Measurements from ENCODE around the gene NDUFV1.
"Not testable (repeated sequence)": the region's sequence is repeated elsewhere in the genome, so short reads cannot be mapped to it uniquely, and the experiment has no call there.

Gene NDUFV1

DNA sequence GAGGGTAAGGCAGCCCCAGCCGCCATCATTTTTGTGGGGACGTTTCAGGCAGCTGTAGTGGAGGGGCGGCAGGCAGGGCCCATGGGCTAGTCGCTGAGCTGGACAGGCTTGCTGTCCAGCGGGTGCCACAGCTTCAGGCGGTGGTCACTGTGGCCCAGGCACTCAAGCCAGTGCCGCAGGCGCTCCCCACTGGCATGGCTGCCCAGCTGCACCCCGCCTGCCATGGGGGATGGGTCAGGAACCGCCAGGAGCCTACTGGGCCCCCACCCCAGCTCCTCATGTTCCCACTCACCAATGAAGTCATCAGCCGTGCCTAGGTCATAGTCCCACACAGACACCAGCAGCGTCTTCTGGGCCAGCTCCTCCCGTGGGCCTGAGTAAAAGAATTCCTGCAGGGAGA, 6.0 kb downstream of the NDUFV1 start:
- H3K4me1 ChIP-seq (ENCODE audit: control insufficient read depth, insufficient read depth, low read length), result peaks cover 14% of the 10 kb centered on the region

DNA sequence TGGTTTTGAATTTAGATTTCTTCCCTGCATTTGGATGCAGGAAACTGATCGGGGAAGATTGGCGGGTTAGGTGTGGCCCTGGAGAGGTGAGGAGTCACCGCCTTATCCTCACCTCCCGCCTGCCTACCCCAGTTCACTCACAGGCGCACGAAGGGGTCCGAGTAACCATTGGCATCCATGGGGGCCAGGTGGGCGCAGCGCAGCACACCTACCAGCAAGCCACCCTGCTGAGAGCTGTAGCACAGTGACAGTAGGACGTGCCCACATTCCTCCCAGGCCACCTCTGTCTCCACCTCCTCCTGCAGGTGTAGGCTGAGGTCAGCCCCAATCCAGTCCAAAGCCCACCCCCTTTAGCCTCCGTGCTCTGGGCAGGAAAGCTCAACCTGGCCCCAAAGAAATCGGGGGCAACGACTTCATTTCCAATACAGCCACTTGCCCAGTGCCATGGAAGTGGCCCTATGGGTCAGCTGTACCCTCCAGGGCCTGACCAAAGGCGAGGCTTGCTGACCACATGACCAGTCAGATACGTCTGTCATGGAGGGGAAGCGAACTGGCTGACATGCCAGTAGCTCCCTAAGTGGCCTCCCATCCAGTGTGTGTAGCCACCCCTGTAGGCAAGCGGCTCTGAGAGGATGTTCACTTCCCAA, 6.7 kb downstream of the NDUFV1 start:
- no peaks in the 10 kb centered on the region for H3K9me3 ChIP-seq (ENCODE audit: control insufficient read depth in 2 of 2, low read length in 2 of 2)
- peak overlapping the region in 1 of 2 donors; percentile 31 for H3K9ac ChIP-seq (ENCODE audit: low read length in 2 of 2)

More for the DNA sequence above, 6.0 kb downstream of the NDUFV1 start:
- Histone ChIP-seq H3K27me3 (ENCODE audit: control insufficient read depth in 1 of 2, insufficient read depth in 2 of 2, low read length in 2 of 2) (peaks cover 17 to 22% of the 10 kb centered on the region in 2 donors), H3K9ac (ENCODE audit: low read length in 2 of 2) (no peak overlapping the region), H3K4me3 (ENCODE audit: low read length in 2 of 2) (no peak overlapping the region), H3K27ac (ENCODE audit: low read length) (no peak overlapping the region), H3K9me3 (ENCODE audit: control insufficient read depth in 2 of 2, low read length in 2 of 2) (no peaks in the 10 kb centered on the region), H3K36me3 (ENCODE audit: control insufficient read depth in 2 of 2, insufficient read depth in 2 of 2, low read length in 2 of 2) (peaks cover 18 to 23% of the 10 kb centered on the region in 2 donors)

DNA sequence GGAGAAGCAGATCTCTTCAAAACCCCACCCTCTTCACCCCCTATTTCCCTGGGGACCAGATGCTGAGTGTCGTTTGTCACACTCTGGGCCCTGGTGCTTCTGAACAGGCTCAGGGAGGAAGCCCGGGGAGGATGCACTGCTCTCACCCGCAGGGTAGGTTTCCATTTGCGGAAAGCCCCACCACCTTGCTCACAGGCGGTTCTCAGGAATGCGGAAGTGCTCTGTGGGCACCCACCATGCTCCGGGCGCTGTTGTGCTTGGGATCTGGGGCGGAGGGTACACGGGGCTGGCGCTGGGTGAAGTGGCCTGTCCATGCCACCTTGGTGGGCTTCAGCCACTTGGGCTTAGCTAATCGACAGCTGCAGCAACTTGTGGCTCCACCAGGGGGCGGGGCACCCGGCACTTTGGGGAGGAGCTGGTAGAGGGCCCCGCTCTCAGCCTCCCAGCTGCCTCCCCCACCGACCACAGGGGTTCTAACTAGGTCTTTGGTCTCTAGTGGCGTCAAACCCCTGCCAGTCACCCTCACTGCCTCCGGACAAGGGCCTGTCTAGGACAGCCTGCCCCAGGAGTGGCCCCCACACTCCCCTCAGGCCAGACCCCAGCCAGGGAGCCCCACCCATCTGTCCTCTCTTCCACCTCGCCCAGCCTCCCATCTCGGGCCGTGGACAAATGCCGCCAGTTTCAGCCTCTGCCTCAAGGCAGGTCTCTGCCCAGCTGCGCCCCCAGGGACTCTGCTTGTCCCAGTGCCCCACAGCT, 7.4 kb downstream of the NDUFV1 start:
- Histone ChIP-seq H3K36me3 (ENCODE audit: control insufficient read depth in 2 of 2, insufficient read depth in 2 of 2, low read length in 2 of 2) (peaks cover 17 to 18% of the 10 kb centered on the region in 2 donors), H3K4me1 (ENCODE audit: control insufficient read depth, insufficient read depth, low read length) (peaks cover 12% of the 10 kb centered on the region), H3K9me3 (ENCODE audit: control insufficient read depth in 2 of 2, low read length in 2 of 2) (no peaks in the 10 kb centered on the region), H3K4me3 (ENCODE audit: low read length in 2 of 2) (peak overlapping the region; percentile 53 to 65), H3K27me3 (ENCODE audit: control insufficient read depth in 1 of 2, insufficient read depth in 2 of 2, low read length in 2 of 2) (peaks cover 17 to 22% of the 10 kb centered on the region in 2 donors), H3K27ac (ENCODE audit: low read length) (no peak overlapping the region), H3K9ac (ENCODE audit: low read length in 2 of 2) (peak overlapping the region; percentile 5 to 31)

More for the DNA sequence above, 6.7 kb downstream of the NDUFV1 start:
- Histone ChIP-seq H3K27me3 (ENCODE audit: control insufficient read depth in 1 of 2, insufficient read depth in 2 of 2, low read length in 2 of 2) (peaks cover 17 to 22% of the 10 kb centered on the region in 2 donors), H3K36me3 (ENCODE audit: control insufficient read depth in 2 of 2, insufficient read depth in 2 of 2, low read length in 2 of 2) (peaks cover 18 to 21% of the 10 kb centered on the region in 2 donors), H3K27ac (ENCODE audit: low read length) (no peak overlapping the region), H3K4me3 (ENCODE audit: low read length in 2 of 2) (peak overlapping the region in 1 of 2 donors; percentile 65), H3K4me1 (ENCODE audit: control insufficient read depth, insufficient read depth, low read length) (peaks cover 12% of the 10 kb centered on the region)

DNA sequence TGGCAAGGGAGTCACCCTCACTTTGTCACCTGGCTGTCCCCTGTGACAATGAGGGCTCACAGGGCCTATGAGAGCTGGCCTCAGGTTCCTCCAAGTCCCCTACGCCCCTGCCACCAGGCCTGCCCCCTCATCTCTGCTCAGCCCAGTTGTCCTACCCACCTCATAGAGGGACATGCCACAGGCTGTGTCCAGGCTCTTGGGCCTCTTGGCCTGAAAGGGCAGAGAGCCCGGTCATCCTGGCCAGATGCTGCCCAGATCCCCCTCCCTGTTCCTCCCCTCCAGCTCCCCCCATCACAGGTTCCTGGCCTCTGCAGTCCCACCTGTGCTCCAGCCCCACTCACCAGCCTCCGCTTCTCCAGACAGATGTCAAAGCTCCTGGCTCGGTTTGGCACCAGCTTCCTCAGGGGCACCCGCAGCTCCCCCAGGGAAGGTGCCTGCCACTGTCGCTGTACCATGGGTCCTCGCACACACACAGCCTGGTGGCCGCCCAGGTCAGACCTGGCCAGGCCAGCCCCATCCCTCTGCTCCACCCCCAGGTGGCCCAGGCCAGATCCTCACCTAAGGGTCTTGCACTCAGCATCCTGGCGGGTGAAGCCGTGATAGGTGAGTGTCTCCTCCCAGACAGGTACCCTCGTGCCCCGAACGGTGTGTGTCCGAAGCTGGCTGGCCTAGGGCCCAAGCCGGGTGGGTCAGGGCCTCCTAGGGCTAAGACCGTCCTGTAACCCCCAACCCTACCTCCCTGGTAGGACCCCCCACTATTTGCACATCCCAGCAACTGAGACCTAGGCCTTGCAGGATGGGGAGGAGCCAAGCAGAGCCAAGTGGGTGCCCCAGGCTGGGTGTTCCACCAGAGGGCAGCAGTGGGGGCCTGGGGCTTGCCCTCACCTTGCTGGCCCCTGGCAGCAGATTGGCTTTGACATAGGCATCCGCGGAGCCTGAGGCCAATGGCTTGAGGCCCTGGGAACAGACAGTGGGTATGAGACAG, 8.3 kb downstream of the NDUFV1 start:
- H3K27ac ChIP-seq (ENCODE audit: low read length), result no peak overlapping the region

DNA sequence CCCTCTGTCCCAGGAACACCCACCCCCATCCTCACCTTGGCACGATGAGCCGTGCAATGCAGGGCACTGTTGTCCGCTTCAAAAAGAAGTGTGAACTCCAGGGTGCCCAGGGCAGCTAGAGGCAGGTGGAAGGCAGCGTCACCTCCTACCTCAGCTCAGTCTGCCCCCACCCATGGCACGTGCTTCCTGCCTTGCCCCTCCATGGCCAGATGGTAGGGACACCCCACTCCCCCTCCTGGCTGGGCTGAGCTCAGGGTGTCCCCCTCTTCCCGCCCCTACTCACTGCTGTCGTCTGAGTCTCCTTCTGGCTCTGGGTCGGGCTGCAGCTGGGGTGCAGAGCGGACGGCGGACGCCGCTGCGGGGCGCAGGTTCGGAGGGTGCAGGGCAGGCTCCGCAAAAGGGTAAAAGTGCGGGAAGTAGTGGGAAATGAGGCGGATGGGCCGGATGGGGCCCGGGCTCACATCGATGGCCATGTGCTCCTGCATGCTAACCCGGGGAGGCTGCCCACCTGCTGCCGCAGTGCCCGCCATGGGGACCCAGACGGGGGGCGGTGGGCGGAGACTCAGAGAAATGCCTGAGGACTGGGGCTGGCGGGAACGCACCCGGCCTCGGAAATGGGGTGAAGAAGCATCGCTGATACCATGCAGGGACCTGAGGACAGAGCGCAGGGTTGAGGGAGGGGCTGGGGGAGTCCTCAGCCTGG, 9.1 kb downstream of the NDUFV1 start:
- Histone ChIP-seq H3K27me3 (ENCODE audit: control insufficient read depth in 1 of 2, insufficient read depth in 2 of 2, low read length in 2 of 2) (peaks cover 17 to 22% of the 10 kb centered on the region in 2 donors), H3K36me3 (ENCODE audit: control insufficient read depth in 2 of 2, insufficient read depth in 2 of 2, low read length in 2 of 2) (peaks cover 5% of the 10 kb centered on the region in 2 donors), H3K9me3 (ENCODE audit: control insufficient read depth in 2 of 2, low read length in 2 of 2) (no peaks in the 10 kb centered on the region), H3K27ac (ENCODE audit: low read length) (no peak overlapping the region), H3K4me1 (ENCODE audit: control insufficient read depth, insufficient read depth, low read length) (peaks cover 12% of the 10 kb centered on the region), H3K9ac (ENCODE audit: low read length in 2 of 2) (no peak overlapping the region), H3K4me3 (ENCODE audit: low read length in 2 of 2) (no peak overlapping the region)

More for the DNA sequence above, 8.3 kb downstream of the NDUFV1 start:
- no peak overlapping the region for H3K9ac ChIP-seq (ENCODE audit: low read length in 2 of 2)
- peaks cover 12 to 13% of the 10 kb centered on the region in 2 donors for H3K36me3 ChIP-seq (ENCODE audit: control insufficient read depth in 2 of 2, insufficient read depth in 2 of 2, low read length in 2 of 2)
- H3K27me3 ChIP-seq (ENCODE audit: control insufficient read depth in 1 of 2, insufficient read depth in 2 of 2, low read length in 2 of 2), result peaks cover 17 to 22% of the 10 kb centered on the region in 2 donors
- H3K4me1 ChIP-seq (ENCODE audit: control insufficient read depth, insufficient read depth, low read length), result peaks cover 12% of the 10 kb centered on the region
- H3K4me3 ChIP-seq (ENCODE audit: low read length in 2 of 2), result peak overlapping the region in 1 of 2 donors; percentile 65
- H3K9me3 ChIP-seq (ENCODE audit: control insufficient read depth in 2 of 2, low read length in 2 of 2), result no peaks in the 10 kb centered on the region

DNA sequence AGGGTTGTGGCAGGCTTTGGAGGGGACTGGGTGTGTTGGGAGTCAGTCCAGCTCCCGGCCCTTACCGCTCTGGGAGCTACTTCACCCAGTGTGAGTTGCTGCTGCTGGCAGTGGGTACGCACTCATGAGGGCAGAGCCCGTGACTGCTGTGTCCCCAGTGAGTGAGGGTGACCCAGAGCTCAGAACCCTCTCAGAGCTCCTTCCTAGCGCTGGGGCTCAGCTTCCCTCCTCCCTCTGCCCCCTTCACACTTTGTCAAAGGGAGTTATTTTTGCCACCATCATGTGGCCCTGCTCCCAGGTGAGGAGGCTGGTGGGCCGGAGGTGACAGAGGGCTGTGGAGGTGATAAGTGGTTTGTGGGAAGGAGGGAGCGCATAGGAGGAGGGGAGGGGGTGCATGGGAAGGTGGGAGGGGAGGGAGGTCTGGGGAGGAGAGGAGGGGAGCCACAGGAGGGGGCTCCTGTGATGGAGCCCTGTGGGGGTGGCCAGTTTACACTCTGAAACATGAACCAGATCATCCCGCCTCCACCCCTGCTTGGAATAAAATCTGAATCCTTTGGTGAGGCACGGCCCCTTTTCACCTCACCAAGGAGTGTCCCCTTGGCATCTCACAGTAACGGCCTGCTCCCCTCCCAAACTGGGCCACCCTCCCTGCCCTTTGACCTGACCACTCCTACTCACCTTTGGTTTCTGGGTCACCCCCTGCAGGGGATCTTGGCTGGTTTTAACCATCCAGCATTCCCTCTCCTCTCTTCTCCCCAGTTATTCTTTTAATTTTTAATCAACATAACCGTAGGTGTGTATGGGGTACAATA, 9.9 kb downstream of the NDUFV1 start:
- H3K9me3 ChIP-seq (ENCODE audit: control insufficient read depth in 2 of 2, low read length in 2 of 2), result no peaks in the 10 kb centered on the region

DNA sequence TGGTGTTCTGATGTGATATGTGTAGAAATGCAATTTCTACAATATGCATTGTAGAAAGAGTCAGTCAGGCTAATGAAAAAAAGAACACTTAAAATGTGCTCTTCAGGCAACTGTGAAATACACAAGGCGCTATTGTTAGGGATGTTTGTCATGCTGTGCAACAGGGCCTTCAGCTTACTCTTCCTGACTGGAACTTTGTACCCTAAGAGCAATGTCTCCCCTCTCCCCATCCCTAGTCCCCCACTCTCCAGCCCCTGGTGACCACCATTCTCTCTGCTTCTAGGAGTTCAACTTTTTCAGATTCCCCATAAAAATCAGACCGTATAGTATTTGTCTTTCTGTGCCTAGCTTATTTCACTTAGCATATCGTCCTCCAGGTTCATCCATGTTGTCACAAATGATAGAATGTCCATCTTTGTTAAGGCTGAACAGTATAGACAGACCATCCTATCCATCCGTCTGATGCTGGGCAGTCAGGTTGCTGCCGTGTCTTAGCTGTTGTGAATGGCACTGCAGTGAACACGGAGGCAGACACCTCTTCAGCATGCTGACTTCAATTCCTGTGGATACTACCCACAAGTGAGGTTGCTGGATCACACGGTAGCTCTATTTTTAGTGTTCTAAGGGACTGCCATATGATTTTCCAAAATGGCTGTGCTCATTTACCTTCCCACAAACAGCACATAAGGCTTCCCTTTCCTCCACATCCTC, 10.7 kb downstream of the NDUFV1 start:
- no peaks in the 10 kb centered on the region for H3K9me3 ChIP-seq (ENCODE audit: control insufficient read depth in 2 of 2, low read length in 2 of 2)
- H3K4me3 ChIP-seq (ENCODE audit: low read length in 2 of 2), result no peak overlapping the region
- H3K27me3 ChIP-seq (ENCODE audit: control insufficient read depth in 1 of 2, insufficient read depth in 2 of 2, low read length in 2 of 2), result peaks cover 17 to 22% of the 10 kb centered on the region in 2 donors
- no peak overlapping the region for H3K27ac ChIP-seq (ENCODE audit: low read length)
- peaks cover 12% of the 10 kb centered on the region for H3K4me1 ChIP-seq (ENCODE audit: control insufficient read depth, insufficient read depth, low read length)
- peaks cover 0 to 2% of the 10 kb centered on the region in 2 donors for H3K36me3 ChIP-seq (ENCODE audit: control insufficient read depth in 2 of 2, insufficient read depth in 2 of 2, low read length in 2 of 2)
- no peak overlapping the region for H3K9ac ChIP-seq (ENCODE audit: low read length in 2 of 2)

More for the DNA sequence above, 9.9 kb downstream of the NDUFV1 start:
- H3K4me3 ChIP-seq (ENCODE audit: low read length in 2 of 2), result no peak overlapping the region
- H3K9ac ChIP-seq (ENCODE audit: low read length in 2 of 2), result no peak overlapping the region
- peaks cover 17 to 22% of the 10 kb centered on the region in 2 donors for H3K27me3 ChIP-seq (ENCODE audit: control insufficient read depth in 1 of 2, insufficient read depth in 2 of 2, low read length in 2 of 2)
- peaks cover 12% of the 10 kb centered on the region for H3K4me1 ChIP-seq (ENCODE audit: control insufficient read depth, insufficient read depth, low read length)
- no peak overlapping the region for H3K27ac ChIP-seq (ENCODE audit: low read length)
- peaks cover 2 to 5% of the 10 kb centered on the region in 2 donors for H3K36me3 ChIP-seq (ENCODE audit: control insufficient read depth in 2 of 2, insufficient read depth in 2 of 2, low read length in 2 of 2)

DNA sequence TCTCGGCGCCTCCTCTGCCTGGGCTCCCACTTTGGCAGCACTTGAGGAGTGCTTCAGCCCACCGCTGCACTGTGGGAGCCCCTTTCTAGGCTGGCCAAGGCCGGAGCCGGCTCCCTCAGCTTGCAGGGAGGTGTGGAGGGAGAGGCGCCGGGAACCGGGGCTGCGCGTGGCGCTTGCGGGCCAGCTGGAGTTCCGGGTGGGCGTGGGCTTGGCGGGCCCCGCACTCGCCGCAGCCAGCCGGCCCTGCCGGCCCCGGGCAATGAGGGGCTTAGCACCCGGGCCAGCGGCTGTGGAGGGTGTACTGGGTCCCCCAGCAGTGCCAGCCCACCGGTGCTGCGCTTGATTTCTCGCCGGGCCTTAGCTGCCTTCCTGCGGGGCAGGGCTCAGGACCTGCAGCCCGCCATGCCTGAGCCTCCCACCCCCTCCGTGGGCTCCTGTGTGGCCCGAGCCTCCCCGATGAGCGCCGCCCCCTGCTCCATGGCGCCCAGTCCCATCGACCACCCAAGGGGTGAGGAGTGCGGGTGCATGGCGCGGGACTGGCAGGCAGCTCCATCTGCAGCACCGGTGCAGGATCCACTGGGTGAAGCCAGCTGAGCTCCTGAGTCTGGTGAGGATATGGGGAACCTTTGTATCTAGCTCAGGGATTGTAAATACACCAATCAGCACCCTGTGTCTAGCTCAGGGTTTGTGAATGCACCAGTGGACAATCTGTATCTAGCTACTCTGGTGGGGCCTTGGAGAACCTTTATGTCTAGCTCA, 12.3 kb downstream of the NDUFV1 start:
- not testable (repeated sequence) for H3K36me3 ChIP-seq (ENCODE audit: control insufficient read depth in 2 of 2, insufficient read depth in 2 of 2, low read length in 2 of 2); H3K4me3 ChIP-seq (ENCODE audit: low read length in 2 of 2); H3K9ac ChIP-seq (ENCODE audit: low read length in 2 of 2); H3K27ac ChIP-seq (ENCODE audit: low read length); H3K4me1 ChIP-seq (ENCODE audit: control insufficient read depth, insufficient read depth, low read length); H3K9me3 ChIP-seq (ENCODE audit: control insufficient read depth in 2 of 2, low read length in 2 of 2)
- H3K27me3 ChIP-seq (ENCODE audit: control insufficient read depth in 1 of 2, insufficient read depth in 2 of 2, low read length in 2 of 2), result peaks cover 17 to 20% of the 10 kb centered on the region in 2 donors

Measured in stomach smooth muscle (tissue), 2 donors.